ENCODE results near the gene BLID.

Gene BLID

GRCh38 chr11:122140500-122140899 is 24.5 kb upstream of the BLID start:
- 90 to 97% methylated on average over 2 of the region's 2 CpGs for WGBS, 2 experiments
- H3K27ac ChIP-seq (ENCODE audit: insufficient read depth, low read depth, low read length, poor library complexity, severe bottlenecking) = no peak overlapping the region
- H3K4me1 ChIP-seq (ENCODE audit: control insufficient read depth, insufficient read depth, low read length) = no peaks in the 10 kb centered on the region
- peaks cover 16% of the 10 kb centered on the region for H3K27me3 ChIP-seq (ENCODE audit: control insufficient read depth, insufficient read depth, low read length, poor library complexity, severe bottlenecking)
- no peaks in the 10 kb centered on the region for H3K36me3 ChIP-seq (ENCODE audit: control insufficient read depth, insufficient read depth, low read length)
- H3K9me3 ChIP-seq (ENCODE audit: control insufficient read depth, low read length) = no peaks in the 10 kb centered on the region
- no peak overlapping the region for H3K4me3 ChIP-seq (ENCODE audit: insufficient read depth, low read depth, low read length)

- H3K9me3 ChIP-seq (ENCODE audit: control insufficient read depth, low read length) = no peaks in the 10 kb centered on the region
- peaks cover 16% of the 10 kb centered on the region for H3K27me3 ChIP-seq (ENCODE audit: control insufficient read depth, insufficient read depth, low read length, poor library complexity, severe bottlenecking)
- no peaks in the 10 kb centered on the region for H3K4me1 ChIP-seq (ENCODE audit: control insufficient read depth, insufficient read depth, low read length)
- 100% methylated on average over 1 of the region's 1 CpG for WGBS, 2 experiments
- no peak overlapping the region for H3K4me3 ChIP-seq (ENCODE audit: insufficient read depth, low read depth, low read length)
- no peaks in the 10 kb centered on the region for H3K36me3 ChIP-seq (ENCODE audit: control insufficient read depth, insufficient read depth, low read length)
- no peak overlapping the region for H3K27ac ChIP-seq (ENCODE audit: insufficient read depth, low read depth, low read length, poor library complexity, severe bottlenecking)
Observed at GRCh38 chr11:122139595-122139866, 23.5 kb upstream of the BLID start.

- no peak overlapping the region for H3K4me3 ChIP-seq (ENCODE audit: insufficient read depth, low read depth, low read length)
- no peaks in the 10 kb centered on the region for H3K36me3 ChIP-seq (ENCODE audit: control insufficient read depth, insufficient read depth, low read length)
- no peak overlapping the region for H3K27ac ChIP-seq (ENCODE audit: insufficient read depth, low read depth, low read length, poor library complexity, severe bottlenecking)
- H3K27me3 ChIP-seq (ENCODE audit: control insufficient read depth, insufficient read depth, low read length, poor library complexity, severe bottlenecking) = peaks cover 16% of the 10 kb centered on the region
- 62 to 67% methylated on average over 4 to 5 of the region's 5 CpGs for WGBS, 2 experiments
- H3K9me3 ChIP-seq (ENCODE audit: control insufficient read depth, low read length) = no peaks in the 10 kb centered on the region
- H3K4me1 ChIP-seq (ENCODE audit: control insufficient read depth, insufficient read depth, low read length) = no peaks in the 10 kb centered on the region
Observed at GRCh38 chr11:122138744-122139594, 23.0 kb upstream of the BLID start.

GRCh38 chr11:122137078-122137793 is 21.2 kb upstream of the BLID start:
- Histone ChIP-seq H3K9me3 (ENCODE audit: control insufficient read depth, low read length) (no peaks in the 10 kb centered on the region), H3K36me3 (ENCODE audit: control insufficient read depth, insufficient read depth, low read length) (no peaks in the 10 kb centered on the region), H3K4me3 (ENCODE audit: insufficient read depth, low read depth, low read length) (no peak overlapping the region), H3K4me1 (ENCODE audit: control insufficient read depth, insufficient read depth, low read length) (no peaks in the 10 kb centered on the region), H3K27me3 (ENCODE audit: control insufficient read depth, insufficient read depth, low read length, poor library complexity, severe bottlenecking) (peaks cover 16% of the 10 kb centered on the region), H3K27ac (ENCODE audit: insufficient read depth, low read depth, low read length, poor library complexity, severe bottlenecking) (no peak overlapping the region)
- WGBS, 2 experiments = 63 to 90% methylated on average over 1 to 2 of the region's 2 CpGs

- no peaks in the 10 kb centered on the region for H3K36me3 ChIP-seq (ENCODE audit: control insufficient read depth, insufficient read depth, low read length)
- no peak overlapping the region for H3K27ac ChIP-seq (ENCODE audit: insufficient read depth, low read depth, low read length, poor library complexity, severe bottlenecking)
- no peak overlapping the region for H3K4me3 ChIP-seq (ENCODE audit: insufficient read depth, low read depth, low read length)
- no peaks in the 10 kb centered on the region for H3K27me3 ChIP-seq (ENCODE audit: control insufficient read depth, insufficient read depth, low read length, poor library complexity, severe bottlenecking)
- no peaks in the 10 kb centered on the region for H3K9me3 ChIP-seq (ENCODE audit: control insufficient read depth, low read length)
- 93 to 98% methylated on average over 2 of the region's 2 CpGs for WGBS, 2 experiments
- H3K4me1 ChIP-seq (ENCODE audit: control insufficient read depth, insufficient read depth, low read length) = no peaks in the 10 kb centered on the region
Observed at GRCh38 chr11:122131126-122131525, 15.1 kb upstream of the BLID start.

GRCh38 chr11:122128146-122128545 is 12.1 kb upstream of the BLID start:
- no peaks in the 10 kb centered on the region for H3K4me1 ChIP-seq (ENCODE audit: control insufficient read depth, insufficient read depth, low read length)
- no peaks in the 10 kb centered on the region for H3K9me3 ChIP-seq (ENCODE audit: control insufficient read depth, low read length)
- no peak overlapping the region for H3K4me3 ChIP-seq (ENCODE audit: insufficient read depth, low read depth, low read length)
- no peaks in the 10 kb centered on the region for H3K27me3 ChIP-seq (ENCODE audit: control insufficient read depth, insufficient read depth, low read length, poor library complexity, severe bottlenecking)
- no peak overlapping the region for H3K27ac ChIP-seq (ENCODE audit: insufficient read depth, low read depth, low read length, poor library complexity, severe bottlenecking)
- H3K36me3 ChIP-seq (ENCODE audit: control insufficient read depth, insufficient read depth, low read length) = no peaks in the 10 kb centered on the region
- WGBS, 2 experiments = 92 to 97% methylated on average over 5 of the region's 5 CpGs

GRCh38 chr11:122127020-122127419 is 11.0 kb upstream of the BLID start:
- Histone ChIP-seq H3K4me3 (ENCODE audit: insufficient read depth, low read depth, low read length) (no peak overlapping the region), H3K27ac (ENCODE audit: insufficient read depth, low read depth, low read length, poor library complexity, severe bottlenecking) (no peak overlapping the region), H3K9me3 (ENCODE audit: control insufficient read depth, low read length) (no peaks in the 10 kb centered on the region), H3K27me3 (ENCODE audit: control insufficient read depth, insufficient read depth, low read length, poor library complexity, severe bottlenecking) (no peaks in the 10 kb centered on the region), H3K36me3 (ENCODE audit: control insufficient read depth, insufficient read depth, low read length) (no peaks in the 10 kb centered on the region), H3K4me1 (ENCODE audit: control insufficient read depth, insufficient read depth, low read length) (no peaks in the 10 kb centered on the region)
- 80 to 95% methylated on average over 1 of the region's 1 CpG for WGBS, 2 experiments

- Histone ChIP-seq H3K36me3 (ENCODE audit: control insufficient read depth, insufficient read depth, low read length) (no peaks in the 10 kb centered on the region), H3K27ac (ENCODE audit: insufficient read depth, low read depth, low read length, poor library complexity, severe bottlenecking) (no peak overlapping the region), H3K4me1 (ENCODE audit: control insufficient read depth, insufficient read depth, low read length) (no peaks in the 10 kb centered on the region), H3K27me3 (ENCODE audit: control insufficient read depth, insufficient read depth, low read length, poor library complexity, severe bottlenecking) (no peaks in the 10 kb centered on the region), H3K4me3 (ENCODE audit: insufficient read depth, low read depth, low read length) (no peak overlapping the region), H3K9me3 (ENCODE audit: control insufficient read depth, low read length) (no peaks in the 10 kb centered on the region)
- 87 to 88% methylated on average over 4 of the region's 4 CpGs for WGBS, 2 experiments
Observed at GRCh38 chr11:122126024-122126688, 10.1 kb upstream of the BLID start.

- Histone ChIP-seq H3K27ac (ENCODE audit: insufficient read depth, low read depth, low read length, poor library complexity, severe bottlenecking) (no peak overlapping the region), H3K36me3 (ENCODE audit: control insufficient read depth, insufficient read depth, low read length) (no peaks in the 10 kb centered on the region), H3K4me1 (ENCODE audit: control insufficient read depth, insufficient read depth, low read length) (no peaks in the 10 kb centered on the region), H3K9me3 (ENCODE audit: control insufficient read depth, low read length) (no peaks in the 10 kb centered on the region), H3K27me3 (ENCODE audit: control insufficient read depth, insufficient read depth, low read length, poor library complexity, severe bottlenecking) (no peaks in the 10 kb centered on the region), H3K4me3 (ENCODE audit: insufficient read depth, low read depth, low read length) (no peak overlapping the region)
- WGBS, 2 experiments = 98 to 99% methylated on average over 2 to 3 of the region's 3 CpGs
Observed at GRCh38 chr11:122123263-122123929, 7.4 kb upstream of the BLID start.

GRCh38 chr11:122122179-122122578 is 6.2 kb upstream of the BLID start:
- Histone ChIP-seq H3K4me1 (ENCODE audit: control insufficient read depth, insufficient read depth, low read length) (no peaks in the 10 kb centered on the region), H3K27ac (ENCODE audit: insufficient read depth, low read depth, low read length, poor library complexity, severe bottlenecking) (no peak overlapping the region)

More at GRCh38 chr11:122122179-122122578, 6.2 kb upstream of the BLID start:
- H3K9me3 ChIP-seq (ENCODE audit: control insufficient read depth, low read length) = no peaks in the 10 kb centered on the region
- no peaks in the 10 kb centered on the region for H3K36me3 ChIP-seq (ENCODE audit: control insufficient read depth, insufficient read depth, low read length)
- WGBS, 2 experiments = 93 to 96% methylated on average over 2 of the region's 2 CpGs
- H3K4me3 ChIP-seq (ENCODE audit: insufficient read depth, low read depth, low read length) = no peak overlapping the region
- H3K27me3 ChIP-seq (ENCODE audit: control insufficient read depth, insufficient read depth, low read length, poor library complexity, severe bottlenecking) = no peaks in the 10 kb centered on the region
